ENCODE measurements around the gene G6PD.

Gene G6PD

GRCh38 chrX:154486396-154487207 is 60.0 kb downstream of the G6PD start, which contains the start of gene UBL4A:
Gene UBL4A, minus strand, starts transcription at chrX:154486615. Its CDS starts 31 bp downstream, at chrX:154486584.
- peak within 1 kb of the TSS; percentile 51 for H3K4me3 ChIP-seq (replicated peaks; ENCODE audit: low read depth, low read length)
- no peak for TF ChIP-seq CTCF (IDR thresholded peaks at IDR 0.05; ENCODE audit: low read depth, low read length, missing control alignments)
- no peak for DNase-seq (ENCODE audit: extremely low read depth, low read depth)

- TF ChIP-seq CTCF (IDR thresholded peaks at IDR 0.05; ENCODE audit: low read depth, low read length, missing control alignments) = no peak
- H3K4me3 ChIP-seq (replicated peaks; ENCODE audit: low read depth, low read length) = peak overlapping the region; percentile 51
- DNase-seq (ENCODE audit: extremely low read depth, low read depth) = no peak
Measured at GRCh38 chrX:154486052-154486395, 60.6 kb downstream of the G6PD start.

- peak overlapping the region; percentile 51 for H3K4me3 ChIP-seq (replicated peaks; ENCODE audit: low read depth, low read length)
- no peak for TF ChIP-seq CTCF (IDR thresholded peaks at IDR 0.05; ENCODE audit: low read depth, low read length, missing control alignments)
- DNase-seq (ENCODE audit: extremely low read depth, low read depth) = no peak
Measured at GRCh38 chrX:154485150-154486051, 61.2 kb downstream of the G6PD start.

GRCh38 chrX:154484255-154485149 is 62.1 kb downstream of the G6PD start:
- TF ChIP-seq CTCF (IDR thresholded peaks at IDR 0.05; ENCODE audit: low read depth, low read length, missing control alignments) = no peak
- no peak for DNase-seq (ENCODE audit: extremely low read depth, low read depth)
- peak overlapping the region; percentile 51; the same call in 1 of the 2 replicates for H3K4me3 ChIP-seq (replicated peaks; ENCODE audit: low read depth, low read length)

GRCh38 chrX:154483325-154483724 is 63.3 kb downstream of the G6PD start:
- no peak overlapping the region for H3K4me3 ChIP-seq (replicated peaks; ENCODE audit: low read depth, low read length)
- no peak for TF ChIP-seq CTCF (IDR thresholded peaks at IDR 0.05; ENCODE audit: low read depth, low read length, missing control alignments)
- no peak for DNase-seq (ENCODE audit: extremely low read depth, low read depth)

- TF ChIP-seq CTCF (IDR thresholded peaks at IDR 0.05; ENCODE audit: low read depth, low read length, missing control alignments) = no peak
- no peak for DNase-seq (ENCODE audit: extremely low read depth, low read depth)
- H3K4me3 ChIP-seq (replicated peaks; ENCODE audit: low read depth, low read length) = no peak overlapping the region
Measured at GRCh38 chrX:154482786-154483185, 63.9 kb downstream of the G6PD start.

Measured in HFF-Myc (cell line).